DMS 273 (cell line): ENCODE data around the gene ABCA10.
A peak's percentile ranks its signal among the peaks of the same experiment; 100 is the strongest.
"Not testable (repeated sequence)": the region's sequence is repeated elsewhere in the genome, so short reads cannot be mapped to it uniquely, and the experiment has no call there.

Source experiments
- DNase-seq: peaks from one replicate; lab custom pipeline; 2025; ENCODE audit not compliant: unreplicated experiment; lab: John Stamatoyannopoulos, UW

Gene ABCA10

GRCh38 chr17:69228576-69228975 lies at the start of gene ABCA10:
Gene ABCA10 (minus strand): TSS chr17:69228824. CDS start chr17:69225358, 3,466 bp downstream.
- DNase-seq = no peak

DNA sequence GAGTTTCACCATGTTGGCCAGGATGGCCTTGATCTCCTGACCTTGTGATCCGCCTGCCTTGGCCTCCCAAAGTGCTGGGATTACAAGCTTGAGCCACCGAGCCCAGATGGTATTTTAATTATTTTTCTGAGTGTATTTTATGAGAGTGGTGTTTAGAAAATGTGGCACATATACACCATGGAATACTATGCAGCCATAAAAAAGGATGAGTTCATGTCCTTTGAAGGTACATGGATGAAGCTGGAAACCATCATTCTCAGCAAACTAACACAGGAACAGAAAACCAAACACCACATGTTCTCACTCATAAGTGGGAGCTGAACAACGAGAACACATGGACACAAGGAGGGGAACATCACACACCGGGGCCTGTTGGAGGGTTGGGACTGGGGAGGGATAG lies 47.7 kb upstream of the ABCA10 start:
- DNase-seq = not testable (repeated sequence)

- DNase-seq = no peak
Observed at GRCh38 chr17:69275751-69276150, 47.1 kb upstream of the ABCA10 start.

- no peak for DNase-seq
Observed at GRCh38 chr17:69271023-69271422, 42.4 kb upstream of the ABCA10 start.

- no peak for DNase-seq
Observed at GRCh38 chr17:69269131-69269998, 40.7 kb upstream of the ABCA10 start.

DNA sequence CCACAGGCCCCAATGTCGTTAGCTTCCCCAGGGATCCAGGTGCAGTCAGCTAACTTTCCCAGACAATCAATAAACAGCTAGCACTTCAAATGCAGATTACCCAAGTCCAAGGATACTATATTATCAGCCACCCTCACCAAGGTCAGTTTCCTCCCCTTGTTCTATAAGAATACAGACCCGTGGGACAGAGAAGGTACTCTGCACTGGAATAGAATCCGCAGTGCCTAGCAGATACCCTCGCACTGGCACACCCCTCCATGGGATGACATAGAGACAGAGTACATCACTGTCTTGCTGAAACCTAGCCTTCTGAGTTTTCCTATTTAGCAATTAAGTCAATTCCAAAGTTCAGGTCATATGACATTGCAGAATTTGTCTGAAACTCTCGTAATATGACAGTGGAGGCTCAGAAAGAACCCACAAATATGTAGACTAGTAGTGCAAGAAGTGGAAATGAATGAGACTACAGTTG lies 40.0 kb upstream of the ABCA10 start:
- no peak for DNase-seq

- no peak for DNase-seq
Observed at GRCh38 chr17:69267219-69267618, 38.6 kb upstream of the ABCA10 start.

DNA sequence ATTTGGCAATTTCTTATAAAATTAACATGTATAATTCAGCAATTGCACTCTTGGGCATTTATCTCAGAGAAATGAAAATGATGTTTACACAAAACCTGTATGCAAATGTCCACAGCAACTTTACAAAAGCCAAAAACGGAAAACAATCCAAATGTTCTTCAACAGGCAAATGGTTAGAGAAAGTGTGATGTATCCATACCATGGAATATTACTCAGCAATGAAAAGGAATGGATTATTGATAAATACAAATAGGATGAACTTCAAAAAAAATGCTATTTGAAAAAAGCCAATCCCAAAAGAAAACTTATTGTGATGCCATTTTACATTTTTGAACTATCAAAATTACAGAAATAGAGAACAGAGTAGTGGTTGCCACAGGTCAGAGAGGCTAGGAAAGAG lies 37.2 kb upstream of the ABCA10 start:
- DNase-seq = no peak

GRCh38 chr17:69254187-69254586 lies 25.6 kb upstream of the ABCA10 start:
- DNase-seq = no peak

DNA sequence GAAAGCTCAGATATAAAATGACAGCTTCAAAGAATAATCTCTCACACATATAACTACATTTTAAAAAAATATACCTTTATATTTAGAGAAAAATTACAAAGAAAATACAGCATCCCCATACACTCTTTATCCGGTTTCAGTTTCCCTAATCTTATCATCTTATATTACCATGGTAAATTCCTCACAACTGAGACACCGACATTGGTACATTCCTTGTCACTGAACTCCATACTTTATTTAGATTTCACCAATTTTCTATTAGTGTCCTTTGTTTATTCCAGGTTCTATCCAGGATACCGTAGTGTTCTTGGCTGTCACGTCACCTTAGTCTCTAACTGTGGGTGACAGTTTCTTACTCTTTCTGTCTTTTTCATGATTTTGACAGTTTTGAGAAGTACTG lies 22.0 kb upstream of the ABCA10 start:
- no peak for DNase-seq

- DNase-seq = peak; percentile 71
Observed at GRCh38 chr17:69246726-69247375, 18.2 kb upstream of the ABCA10 start.

- DNase-seq = no peak
Observed at GRCh38 chr17:69246202-69246601, 17.6 kb upstream of the ABCA10 start.

DNA sequence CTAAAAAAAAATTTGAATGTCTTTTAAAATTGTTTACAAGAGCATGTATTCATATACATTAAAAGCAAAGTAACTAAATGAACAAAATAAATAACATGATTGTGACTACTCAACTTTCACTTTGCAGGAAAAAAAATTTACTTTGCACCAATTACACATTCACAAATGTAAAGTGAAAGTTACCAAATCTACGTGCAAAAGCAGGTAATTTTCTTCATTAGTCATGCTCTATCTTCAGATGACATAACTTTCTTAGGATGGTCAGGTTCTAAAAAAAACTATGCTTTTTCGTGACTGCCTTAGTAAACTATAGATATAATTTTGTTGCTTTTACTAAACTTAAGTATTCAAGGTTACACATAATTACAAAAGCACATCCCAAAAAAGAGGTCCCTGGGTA lies 17.0 kb upstream of the ABCA10 start:
- no peak for DNase-seq

GRCh38 chr17:69239611-69240600 lies 11.3 kb upstream of the ABCA10 start:
- no peak for DNase-seq

DNA sequence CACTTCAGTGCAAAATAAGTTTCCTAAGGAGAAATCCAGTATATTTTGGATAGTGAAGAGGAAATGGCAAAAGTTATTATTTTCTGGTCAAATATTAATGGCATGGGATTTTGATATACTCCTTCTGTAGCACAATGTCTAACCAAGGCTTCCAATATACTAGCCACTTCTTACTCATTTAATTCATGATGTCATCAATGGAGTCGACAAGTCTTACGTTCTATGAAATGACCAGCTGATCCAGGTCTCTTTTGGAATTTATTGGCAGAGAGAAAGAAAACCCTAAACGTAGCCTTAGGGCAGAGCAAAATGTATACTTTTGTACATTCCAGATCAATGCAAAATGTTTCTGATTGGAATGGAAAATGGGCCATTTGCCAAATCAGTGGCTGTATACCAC lies 8.3 kb upstream of the ABCA10 start:
- no peak for DNase-seq

- no peak for DNase-seq
Observed at GRCh38 chr17:69236464-69236863, 7.8 kb upstream of the ABCA10 start.

DNA sequence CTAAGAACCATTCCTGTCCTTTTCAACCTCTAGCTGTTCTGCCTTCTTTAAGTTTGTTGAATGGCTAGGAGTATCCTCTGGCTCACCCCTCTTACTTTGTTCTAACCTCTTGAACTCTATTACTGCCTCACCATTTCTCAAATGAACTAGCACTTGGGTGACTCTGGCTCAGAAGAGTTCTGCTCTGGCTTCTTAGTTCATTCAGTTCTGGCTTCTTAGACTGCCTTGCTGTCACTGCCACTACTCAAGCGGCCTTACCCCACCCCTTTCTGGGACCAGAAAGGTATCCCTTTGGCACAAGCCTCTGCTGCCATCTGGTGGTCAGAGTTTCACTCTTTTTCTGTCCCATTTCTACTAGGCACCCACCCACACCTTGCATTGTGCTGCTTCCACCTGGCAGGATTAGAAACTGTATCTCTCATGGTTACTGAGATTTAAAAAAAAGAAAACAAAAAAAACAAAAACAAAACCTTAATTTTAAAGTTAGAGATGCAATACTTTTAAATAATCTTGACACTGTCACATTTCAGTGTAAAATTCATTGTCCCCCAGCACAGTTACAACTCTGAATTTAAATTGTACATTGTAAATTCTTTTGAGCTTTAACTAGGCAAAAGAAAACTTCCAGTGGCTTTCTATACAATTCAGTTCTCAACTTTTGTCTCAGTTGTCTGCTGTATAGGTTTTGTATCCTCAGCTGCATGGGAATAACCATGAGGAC lies 6.9 kb upstream of the ABCA10 start:
- DNase-seq = peak; percentile 81

- DNase-seq = peak; percentile 9
Observed at GRCh38 chr17:69232650-69233049, 4.0 kb upstream of the ABCA10 start.

DNA sequence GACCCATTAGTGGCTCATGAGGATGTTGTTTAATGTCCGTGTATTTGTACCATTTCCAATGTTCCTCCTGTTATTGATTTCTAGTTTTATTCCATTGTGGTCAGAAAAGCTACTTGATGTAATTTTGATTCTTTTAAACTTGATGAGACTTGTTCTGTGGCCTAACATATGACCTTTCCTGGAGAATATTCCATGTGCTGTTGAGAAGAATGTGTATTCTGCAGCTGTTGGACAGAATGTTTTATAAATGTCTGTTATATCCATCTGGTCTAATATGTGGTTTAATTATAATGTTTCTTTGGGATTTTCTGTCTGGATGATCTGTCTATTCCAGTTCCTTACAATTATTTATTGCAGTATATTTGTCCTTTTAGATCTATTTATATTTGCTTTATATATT lies 2.9 kb upstream of the ABCA10 start:
- DNase-seq = no peak

- DNase-seq = no peak
Observed at GRCh38 chr17:69230939-69231338, 2.3 kb upstream of the ABCA10 start.
